GOT3 (cell line): ENCODE measurements around the gene CD63.

Experiments used
- DNase-seq: peaks from one replicate; lab custom pipeline; 2025; ENCODE audit warnings: mixed read lengths; lab: John Stamatoyannopoulos, UW

Gene CD63

DNA sequence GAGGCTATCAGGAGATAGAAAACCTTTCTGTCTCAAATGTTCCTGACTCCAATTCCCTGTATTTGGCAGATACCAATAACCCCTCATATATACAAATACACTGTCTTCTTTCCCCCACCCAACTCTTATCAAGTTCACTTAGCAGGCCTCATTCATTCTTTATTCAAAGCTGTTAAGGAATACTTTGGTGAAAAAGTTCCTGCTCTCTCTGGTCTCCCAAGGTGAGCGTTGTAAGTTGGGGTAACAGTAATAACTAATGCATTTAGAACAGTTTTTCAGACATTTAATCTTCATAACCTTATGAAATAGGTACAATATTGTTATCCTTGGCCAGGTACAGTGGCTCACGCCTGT, 10.2 kb upstream of the CD63 start:
- no peak for DNase-seq

DNA sequence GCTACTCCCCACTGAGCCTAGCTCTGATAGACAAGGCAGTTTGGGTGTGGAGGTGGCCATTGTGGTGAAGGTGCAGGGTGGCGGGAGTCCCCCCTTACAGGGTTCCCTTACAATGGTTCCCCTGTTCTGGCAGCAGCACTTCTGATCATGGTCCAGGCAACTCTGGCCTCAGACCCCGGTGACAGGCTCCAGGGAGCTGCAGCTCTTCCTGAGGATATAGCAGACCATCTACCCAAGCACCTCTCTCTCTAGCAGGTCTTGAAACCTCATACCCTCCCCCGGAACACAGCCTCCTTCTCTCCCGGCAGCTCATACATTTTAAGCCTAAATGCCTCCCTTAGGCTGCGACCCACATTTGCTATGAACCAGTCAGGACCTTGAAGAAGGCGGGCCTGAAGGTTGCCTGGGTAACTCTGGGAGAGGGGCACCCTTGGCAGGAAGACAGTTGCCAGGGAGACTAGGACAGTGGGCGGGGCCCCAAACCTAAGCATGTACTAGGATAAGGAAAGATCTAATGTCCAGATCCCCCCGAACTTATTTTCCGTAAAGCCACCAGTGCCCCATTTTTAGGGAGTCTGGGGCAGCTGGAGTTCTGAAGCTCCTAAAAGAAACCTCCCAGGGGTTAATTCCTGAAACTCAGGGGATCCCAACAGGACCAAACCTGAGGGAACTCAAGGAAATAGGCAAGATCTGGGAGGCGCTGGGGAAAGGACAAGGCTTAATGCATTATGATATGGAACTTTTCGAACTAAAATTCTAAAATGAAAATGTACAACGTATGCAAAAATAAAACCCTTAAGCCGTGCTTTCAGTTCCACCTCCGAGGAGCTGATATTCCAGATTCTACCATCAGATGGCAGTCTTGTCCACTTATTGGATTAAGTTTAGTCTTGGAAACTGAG, 9.6 kb upstream of the CD63 start:
- no peak for DNase-seq

DNA sequence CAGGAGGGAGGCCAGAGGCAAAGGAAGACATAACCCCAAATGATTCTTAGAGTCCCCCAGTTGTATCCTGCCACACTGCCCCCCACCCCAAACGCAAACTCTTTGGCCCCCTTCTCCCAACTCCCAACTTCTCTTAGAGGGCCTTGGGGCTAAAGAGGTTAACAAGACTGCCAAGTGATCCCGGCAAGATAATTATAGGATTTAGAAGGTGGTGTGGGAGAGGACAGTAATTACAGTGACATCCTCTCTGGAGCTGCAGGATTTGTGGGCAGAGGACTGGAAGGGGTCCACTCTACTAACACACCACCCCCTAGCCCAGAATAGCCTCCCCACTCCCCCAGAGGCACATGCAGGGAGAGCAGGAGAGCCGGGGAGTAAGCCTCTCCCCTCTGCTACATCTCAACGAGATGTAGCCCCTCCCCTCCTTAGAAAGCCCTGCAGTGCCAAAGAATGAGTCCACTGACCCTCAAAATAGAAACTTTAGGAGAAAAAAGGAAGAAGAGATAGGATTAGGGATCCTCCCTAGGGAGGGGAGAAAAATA, 8.8 kb upstream of the CD63 start:
- no peak for DNase-seq

DNA sequence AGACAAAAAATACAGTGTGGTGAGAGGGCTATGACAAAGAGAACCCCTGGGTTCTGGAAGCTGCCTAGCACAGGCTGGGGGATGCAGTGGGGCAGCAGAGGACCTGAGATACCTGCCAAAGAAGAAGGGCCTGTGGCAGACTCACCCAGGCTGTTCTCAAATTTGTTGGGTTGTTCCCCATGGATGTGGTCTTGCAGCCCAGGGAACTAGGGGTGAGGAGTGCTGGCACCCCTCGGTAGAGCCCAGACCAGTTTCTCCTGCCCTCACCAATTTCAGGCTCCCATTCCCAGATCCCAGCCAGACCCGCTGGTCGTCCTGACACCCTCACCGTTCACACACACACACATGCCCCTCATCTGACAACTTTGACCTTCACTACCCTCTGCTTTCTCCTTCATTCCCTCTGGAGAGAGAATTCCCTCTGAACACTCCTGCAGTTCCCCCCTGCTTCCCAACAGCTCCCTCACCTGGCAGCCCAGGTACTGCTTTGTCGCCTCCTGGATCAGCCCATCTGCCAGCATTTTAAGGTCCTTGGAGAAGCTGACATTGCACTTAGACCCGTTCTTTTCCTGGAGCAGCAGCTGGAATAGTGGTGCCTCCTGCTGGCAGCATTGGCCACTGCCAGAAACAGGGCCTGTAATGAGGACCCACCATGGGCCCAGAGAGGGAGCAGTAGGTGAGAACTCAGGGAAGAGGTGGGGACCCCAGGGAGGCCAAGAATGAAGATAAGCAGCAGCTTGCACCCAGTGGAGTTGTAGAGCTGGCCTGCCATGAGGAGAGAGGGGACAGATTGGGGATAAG, 8.2 kb upstream of the CD63 start:
- DNase-seq, result no peak

DNA sequence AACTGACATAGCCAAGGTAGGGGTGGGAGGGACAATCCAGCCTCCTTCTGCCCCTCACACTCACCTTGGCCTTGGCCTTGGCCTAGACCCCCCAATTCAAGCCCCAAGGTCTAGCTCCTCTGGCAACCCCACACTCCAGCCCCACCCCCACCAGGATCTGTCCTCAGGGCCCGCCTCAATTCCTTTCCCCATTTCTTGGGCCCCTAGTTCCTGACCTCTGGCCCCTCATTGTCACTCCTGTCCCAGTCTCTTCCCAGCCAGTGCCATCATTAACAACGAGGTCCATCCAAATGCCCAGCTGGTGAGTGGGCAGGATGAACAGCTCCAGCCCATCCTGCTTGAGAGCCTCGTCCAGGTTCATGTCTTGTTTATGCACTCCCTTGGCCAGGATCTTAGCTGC, 7.3 kb upstream of the CD63 start:
- no peak for DNase-seq

DNA sequence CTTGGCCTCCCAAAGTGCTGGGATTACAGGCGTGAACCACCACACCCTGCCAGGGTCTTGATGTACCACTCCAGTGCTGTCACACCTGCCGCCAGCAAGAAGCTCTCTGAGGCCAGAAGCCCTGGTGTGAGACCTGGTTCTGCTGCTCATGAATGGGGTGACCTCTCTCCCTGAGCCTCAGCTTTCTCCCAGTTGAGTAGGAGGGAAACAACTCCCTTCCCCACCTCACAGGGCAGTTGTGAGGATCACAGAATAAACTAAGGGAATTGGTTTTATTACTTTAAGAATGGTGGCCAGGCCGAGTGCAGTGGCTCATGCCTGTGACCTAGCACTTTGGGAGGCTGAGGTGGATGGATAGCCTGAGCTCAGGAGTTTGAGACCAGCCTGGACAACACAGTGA, 5.8 kb upstream of the CD63 start:
- DNase-seq, result no peak

DNA sequence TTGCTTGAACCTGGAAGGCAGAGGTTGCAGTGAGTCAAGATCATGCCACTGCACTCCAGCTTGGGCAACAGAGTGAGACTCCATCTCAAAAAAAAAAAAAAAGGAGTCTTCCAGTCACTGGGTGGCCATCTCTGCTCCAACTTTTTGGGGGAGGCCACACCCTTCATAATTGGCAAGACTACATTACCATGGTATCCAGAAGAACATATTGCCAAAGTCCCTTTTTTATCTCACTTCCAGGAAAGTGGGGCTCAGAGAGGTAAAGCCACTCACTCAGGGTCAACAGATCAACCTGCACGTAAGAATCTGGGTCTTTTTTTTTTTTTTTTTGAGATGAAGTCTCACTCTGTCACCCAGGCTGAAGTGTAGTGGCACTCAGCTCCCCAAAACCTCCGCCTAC, 5.0 kb upstream of the CD63 start:
- DNase-seq, result no peak

DNA sequence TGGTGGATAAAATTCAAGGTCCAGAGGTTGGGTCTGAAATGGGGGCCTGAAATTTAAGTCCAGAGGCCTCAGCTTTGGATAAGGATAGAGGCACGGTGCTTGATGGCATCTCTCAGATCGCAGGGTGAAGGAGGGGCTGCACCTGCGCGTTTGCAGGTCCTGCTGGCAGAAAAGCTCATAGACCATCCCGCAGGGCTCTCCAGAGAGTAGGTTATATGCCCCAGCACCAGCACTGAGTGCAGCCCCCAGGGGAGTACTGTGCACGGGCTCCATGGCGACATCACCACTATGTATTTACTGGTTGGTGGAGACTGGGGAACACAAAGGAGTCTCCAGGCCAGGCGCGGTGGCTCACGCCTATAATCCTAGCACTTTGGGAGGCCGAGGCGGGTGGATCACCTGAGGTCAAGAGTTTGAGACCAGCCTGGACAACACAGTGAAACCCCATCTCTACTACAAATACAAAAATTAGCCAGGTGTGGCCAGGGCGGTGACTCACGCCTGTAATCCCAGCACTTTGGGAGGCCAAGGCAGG, 4.3 kb upstream of the CD63 start:
- no peak for DNase-seq

DNA sequence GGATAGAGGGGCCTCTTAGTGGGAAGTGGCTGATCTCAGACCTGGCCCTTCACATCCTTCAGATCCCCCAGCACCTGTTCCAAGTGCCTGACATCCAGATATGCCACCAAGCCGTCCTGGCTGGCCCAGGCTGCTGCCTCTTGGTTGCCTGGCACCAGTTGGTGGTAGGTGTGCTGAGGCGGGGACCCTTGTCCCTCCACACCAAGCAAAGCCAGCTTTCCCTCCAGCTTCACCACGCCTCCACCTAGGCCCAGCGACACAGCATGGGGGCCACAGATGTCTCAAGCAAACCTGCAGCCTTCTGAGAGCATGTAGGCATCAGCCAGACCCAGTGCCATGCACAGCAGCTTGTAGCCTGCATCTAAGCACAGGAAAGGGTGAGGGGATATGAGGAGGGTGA, 3.5 kb upstream of the CD63 start:
- DNase-seq, result no peak

DNA sequence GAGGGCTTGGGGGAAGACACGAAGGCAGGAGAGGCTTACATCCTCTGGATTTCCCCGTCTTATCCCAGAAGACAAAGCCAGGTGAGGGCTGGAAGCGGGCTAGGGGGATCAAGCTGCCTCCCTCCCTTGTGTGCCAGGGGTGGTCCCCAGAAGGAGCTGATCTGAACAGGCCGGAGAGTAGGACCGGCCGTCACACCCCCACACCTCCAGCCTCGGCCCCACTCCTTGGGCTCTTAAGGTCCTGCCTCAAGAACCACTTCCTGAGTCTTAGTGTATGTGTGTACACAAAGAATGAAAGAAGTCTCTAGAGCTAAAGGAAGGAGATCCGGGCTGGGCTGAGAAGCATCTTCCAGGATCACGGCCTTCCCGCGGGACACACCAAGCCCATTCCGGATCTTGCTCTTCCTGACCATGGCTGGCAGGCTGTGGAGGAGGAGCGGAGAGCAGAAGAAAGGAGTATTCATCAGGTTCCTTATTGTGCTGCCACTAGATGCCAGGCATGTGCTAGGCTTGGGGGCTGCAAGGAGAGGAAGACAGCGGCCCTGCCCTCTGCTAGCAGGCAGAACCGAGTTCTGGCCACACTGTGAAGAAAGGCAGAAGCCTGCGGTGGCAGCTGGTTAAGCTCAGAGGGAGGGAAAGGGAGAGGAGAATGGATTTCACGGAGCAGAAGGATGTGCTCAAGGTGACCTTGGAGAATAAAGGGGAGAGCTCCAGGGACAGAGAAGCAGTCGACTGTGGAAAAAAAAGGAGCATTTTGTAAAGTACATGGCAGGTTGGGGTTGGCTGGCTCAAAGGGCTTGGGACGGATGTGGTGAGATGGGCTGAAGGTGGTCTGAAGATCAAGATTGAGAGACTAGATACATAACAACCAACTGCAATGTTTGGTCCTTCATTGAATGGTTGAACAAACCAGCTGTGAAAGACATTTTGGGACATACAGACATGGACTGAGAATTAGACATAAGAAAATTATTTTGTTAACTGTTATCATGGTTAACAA, 1.3 kb upstream of the CD63 start:
- no peak for DNase-seq

DNA sequence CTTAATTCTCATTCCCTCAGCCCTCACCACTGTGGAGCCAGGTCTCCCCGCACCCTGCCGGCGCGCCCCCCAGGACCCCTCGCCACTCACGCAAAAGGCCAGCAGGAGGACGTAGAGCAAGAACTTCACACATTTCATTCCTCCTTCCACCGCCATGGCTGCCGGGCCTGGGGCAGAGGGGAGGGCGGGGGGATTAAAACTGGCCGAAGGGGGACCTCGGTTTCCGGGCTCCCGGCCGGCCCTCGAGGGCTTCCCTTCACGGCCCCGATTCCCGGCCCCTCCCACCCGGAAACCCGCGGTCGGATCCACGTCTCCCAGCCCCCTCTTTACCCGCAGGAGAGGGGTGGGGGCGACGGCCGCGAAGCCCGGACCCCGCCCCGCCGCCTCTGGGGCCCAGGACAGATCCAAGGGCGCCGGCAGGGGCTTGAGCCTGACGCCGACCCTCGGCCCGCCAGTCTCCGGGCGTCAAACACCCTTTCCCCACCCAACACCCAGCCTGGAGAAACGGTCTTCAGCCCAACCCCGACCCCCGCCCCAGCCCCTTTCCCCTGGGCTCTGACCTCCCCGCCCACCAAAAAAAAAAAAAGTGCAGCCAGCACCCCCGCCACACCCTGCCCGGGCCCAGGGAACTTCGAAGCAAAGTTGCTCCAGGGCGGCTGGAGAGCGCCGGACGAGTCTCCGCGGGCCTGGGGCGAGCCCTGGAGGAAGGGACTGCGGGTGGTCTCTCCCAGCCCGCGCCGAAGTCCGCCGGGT, 447 bp downstream of the CD63 start:
- no peak for DNase-seq

DNA sequence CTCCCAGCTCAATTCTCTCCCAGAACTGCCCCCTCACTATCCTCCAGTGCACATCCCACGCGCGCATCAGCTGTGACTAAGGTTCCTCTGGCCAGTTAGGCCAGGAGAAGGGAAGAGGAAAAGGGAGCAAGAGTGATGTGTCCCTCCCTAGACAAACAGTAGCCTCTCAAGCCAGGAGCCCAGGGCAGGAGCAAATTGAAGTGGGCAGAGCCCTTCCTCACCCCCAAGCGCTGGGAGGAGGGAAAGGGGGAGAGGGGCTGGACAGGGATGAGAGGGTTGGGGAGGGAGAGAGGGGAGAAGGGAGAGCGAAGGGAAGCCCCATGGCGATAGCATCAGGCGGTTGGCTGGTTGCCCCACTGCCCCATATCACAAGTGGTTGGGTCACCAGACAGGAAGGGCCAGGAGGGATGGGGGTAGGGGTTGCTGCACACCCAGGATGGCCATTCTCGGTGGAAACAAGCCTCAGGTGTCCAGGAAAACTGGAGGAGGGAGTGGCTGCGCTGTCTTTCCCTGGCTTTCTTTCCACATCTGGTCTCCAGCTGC, 1.1 kb downstream of the CD63 start:
- DNase-seq, result no peak

DNA sequence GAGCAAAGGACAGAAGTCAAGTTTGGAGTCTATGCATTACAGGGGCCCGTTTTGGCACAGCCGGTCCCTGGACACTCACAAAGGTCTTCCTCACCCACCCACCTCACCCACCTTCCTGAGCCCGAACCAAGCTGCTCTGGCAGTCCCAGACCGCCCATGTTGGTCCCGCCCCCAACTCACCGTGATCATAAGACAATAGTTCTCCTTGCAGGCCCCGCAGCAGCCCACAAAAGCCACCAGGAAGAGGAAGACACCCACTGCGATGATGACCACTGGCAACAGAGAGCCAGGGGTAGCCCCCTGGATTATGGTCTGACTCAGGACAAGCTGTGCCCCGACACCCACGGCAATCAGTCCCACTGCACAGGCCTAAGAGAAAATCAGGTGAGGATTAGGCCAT, 1.8 kb downstream of the CD63 start:
- DNase-seq, result no peak

DNA sequence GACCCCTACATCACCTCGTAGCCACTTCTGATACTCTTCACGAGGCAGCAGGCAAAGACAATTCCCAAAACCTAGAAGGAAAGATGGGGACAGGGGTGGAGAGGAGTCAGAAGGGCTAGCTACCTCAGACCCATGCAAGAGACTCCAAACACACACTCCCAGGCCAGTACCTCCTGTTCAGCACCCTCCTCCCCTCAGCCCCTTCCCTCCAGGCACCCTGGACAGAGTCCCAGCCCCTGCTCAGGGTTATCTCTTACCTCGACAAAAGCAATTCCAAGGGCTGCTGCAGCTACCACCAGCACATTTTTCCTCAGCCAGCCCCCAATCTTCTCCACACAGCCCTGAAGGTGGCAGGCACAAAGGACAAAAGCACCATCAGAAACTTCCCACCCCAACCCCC, 3.3 kb downstream of the CD63 start:
- no peak for DNase-seq

DNA sequence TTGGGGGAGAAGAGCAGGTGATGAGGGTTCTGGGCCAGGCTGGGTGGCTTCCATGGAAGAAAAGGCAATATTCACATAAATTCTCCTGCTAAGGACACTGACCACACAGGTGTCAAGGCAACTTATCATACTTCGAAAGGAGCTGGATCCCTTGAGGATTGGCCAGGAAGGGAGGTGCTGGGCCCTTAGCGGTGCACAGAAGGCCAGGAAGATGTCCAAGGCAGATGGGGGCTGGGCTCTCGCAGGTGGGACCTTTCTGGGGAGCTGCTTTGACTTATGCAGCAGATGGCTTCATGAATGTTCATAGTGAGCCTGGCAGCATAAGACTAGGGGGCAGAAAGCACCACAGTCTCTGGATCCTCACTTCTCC, 3.9 kb downstream of the CD63 start:
- DNase-seq, result no peak

DNA sequence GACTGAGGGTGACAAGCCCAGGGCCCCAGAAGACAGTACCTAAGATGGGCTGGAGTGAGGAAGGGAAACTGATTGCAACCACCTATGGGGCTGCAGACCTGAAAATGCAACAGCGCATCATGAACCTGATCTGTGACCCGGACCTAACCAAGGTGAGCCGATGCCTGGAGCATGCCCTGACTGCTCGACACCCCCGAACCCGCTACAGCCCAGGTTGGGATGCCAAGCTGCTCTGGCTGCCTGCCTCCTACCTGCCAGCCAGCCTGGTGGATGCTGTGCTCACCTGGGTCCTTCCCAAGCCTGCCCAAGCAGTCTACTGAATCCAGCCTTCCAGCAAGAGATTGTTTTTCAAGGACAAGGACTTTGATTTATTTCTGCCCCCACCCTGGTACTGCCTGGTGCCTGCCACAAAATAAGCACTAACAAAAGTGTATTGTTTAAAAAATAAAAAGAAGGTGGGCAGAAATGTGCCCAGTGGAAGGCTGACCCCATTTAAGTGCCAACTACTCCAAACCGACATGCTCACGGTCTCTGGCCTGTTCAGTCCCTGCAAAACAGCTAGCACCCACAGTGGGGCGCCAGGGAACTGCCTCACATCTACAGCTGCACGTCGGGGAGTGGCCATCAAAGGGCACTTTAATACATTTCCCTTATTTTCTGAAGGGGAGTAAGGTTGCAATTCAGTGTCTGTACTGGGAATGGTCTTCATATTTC, 4.4 kb downstream of the CD63 start:
- DNase-seq, result no peak

DNA sequence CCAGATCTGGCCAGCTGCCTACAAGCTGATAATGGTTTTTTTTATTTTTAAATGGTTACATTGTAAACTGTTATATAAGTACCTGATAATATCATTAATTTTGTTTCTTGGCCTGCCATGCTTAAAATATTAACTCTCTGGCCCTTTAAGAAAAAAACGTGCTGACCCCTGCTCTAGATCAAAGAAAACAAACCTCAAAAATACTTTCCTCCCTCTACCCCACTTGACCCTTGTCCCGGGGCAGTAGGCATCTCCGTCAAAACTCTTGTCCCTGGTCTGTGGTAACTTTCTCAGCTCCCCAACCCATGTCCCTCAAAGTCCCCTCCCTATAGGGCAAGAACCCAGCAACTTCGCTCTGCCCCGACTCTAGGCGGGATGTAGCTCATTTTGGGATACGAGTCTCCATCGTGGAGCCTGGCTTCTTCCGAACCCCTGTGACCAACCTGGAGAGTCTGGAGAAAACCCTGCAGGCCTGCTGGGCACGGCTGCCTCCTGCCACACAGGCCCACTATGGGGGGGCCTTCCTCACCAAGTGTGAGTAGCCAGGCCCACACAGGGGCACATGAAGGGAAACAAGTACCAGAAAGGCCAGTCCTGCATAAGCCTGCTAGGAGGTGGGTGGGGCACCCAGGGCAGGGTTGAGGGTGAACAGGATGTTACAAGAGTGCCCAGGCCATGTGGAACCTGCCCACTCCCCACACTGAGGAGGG, 5.1 kb downstream of the CD63 start:
- DNase-seq, result no peak

DNA sequence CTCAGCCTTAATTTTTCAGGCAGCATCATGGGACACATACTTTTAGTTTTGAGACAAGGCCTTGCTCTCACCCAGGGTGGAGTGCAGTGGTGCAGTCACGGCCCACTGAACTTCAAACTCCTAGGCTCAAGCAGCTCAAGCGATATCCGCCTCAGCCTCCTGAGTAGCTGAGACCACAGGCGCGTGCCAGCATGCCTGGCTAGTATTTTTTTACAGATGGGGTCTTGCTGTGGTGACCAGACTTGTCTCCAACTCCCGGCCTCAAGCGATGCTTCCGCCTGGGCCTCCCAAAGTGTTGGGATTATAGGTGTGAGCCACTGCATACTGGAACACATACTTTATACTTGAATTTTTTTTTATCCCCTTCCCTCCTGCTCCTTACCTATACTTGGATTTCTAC, 5.9 kb downstream of the CD63 start:
- no peak for DNase-seq

DNA sequence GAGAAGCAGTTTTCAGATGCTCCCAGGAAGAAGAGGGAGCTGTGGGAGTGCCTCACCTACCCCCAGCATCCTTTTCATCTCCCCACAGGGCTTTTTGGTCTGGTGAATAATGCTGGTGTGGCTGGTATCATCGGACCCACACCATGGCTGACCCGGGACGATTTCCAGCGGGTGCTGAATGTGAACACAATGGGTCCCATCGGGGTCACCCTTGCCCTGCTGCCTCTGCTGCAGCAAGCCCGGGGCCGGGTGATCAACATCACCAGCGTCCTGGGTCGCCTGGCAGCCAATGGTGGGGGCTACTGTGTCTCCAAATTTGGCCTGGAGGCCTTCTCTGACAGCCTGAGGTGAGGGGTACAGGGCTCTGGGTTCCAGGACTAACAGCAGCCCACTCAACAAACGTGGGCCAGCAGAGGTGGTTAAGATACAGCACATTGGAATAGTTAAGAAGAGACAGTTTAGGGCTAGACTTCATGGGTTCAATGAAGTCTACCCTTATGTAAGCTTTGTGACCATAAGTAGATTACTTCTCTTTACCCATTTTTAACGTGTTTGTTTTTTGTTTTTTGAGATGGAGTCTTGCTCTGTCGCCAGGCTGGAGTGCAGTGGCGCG, 7.1 kb downstream of the CD63 start:
- DNase-seq, result no peak
